NT2/D1 (cell line): ENCODE measurements around the gene CELF2.

Source experiments
- DNase-seq: peaks from one replicate; pipeline ENCODE4 v3.0.0-alpha.2; 2011; ENCODE audit warnings: low read depth, low spot score
- H3K27me3 ChIP-seq: 2 replicates; pipeline ENCODE4 v1.6.0; 2011; ENCODE audit warnings: mild to moderate bottlenecking; ENCODE audit not compliant: insufficient read length, insufficient read depth
- H3K36me3 ChIP-seq: 2 replicates; pipeline ENCODE4 v1.6.1; 2011; ENCODE audit warnings: mild to moderate bottlenecking, low read length, mixed read lengths; ENCODE audit not compliant: insufficient read depth, insufficient read length
- H3K4me1 ChIP-seq: 2 replicates; pipeline ENCODE4 v1.5.1; 2011; ENCODE audit not compliant: insufficient read depth, insufficient read length
- H3K4me3 ChIP-seq: 2 replicates; pipeline ENCODE4 v1.5.1; 2011; ENCODE audit warnings: low read depth; ENCODE audit not compliant: insufficient read length
- H3K9ac ChIP-seq: 2 replicates; pipeline ENCODE4 v1.6.0; 2011; ENCODE audit warnings: low read depth; ENCODE audit not compliant: insufficient read length
- H3K9me3 ChIP-seq: 2 replicates; pipeline ENCODE4 v1.5.1; 2011; ENCODE audit warnings: mild to moderate bottlenecking, low read length; ENCODE audit not compliant: insufficient read depth
- SUZ12 ChIP-seq: IDR thresholded peaks from 2 replicates; pipeline ENCODE4 v1.6.1; 2011; ENCODE audit not compliant: insufficient read length, insufficient read depth; ENCODE audit errors: extremely low read depth
- YY1 ChIP-seq: IDR thresholded peaks from 2 replicates; pipeline ENCODE4 v1.6.1; 2011; ENCODE audit not compliant: insufficient read length, insufficient read depth
- ZNF274 ChIP-seq: IDR thresholded peaks from 2 replicates; pipeline ENCODE4 v1.6.1; 2011; ENCODE audit warnings: mild to moderate bottlenecking, low read depth, low read length

Gene CELF2

DNA sequence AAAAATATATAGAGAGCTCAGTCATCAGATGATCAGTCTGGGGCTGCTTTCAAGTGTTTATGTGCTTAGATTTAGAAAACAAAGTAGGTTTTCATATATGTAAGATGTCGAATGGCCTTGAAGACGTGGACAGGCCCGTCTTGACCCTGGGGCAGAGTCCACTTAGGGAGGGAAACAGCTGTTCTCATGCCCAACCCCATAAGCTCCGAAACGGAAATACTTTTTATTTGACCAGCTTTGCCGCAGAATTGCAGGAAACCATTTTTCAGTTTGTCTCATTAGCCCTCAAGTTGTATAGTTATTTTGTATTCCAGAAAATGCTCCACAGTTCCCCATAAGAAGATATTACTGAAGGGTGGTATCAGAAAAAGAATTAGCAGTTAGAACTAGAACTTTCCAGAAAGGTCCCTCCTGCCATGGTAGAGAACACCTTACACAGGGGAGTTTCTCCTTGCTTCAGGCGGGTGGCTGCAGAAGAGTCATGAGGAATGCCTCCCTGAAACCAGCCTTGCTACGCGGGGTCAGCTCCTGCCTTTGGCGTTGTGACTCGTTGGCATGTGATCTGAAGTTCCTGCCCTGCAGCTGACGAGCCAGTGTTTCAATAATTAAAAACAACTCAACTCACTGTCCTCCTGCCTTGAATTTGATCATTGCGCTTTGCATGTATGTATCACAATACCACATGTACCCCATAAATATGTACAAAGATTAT, 192.7 kb downstream of the CELF2 start:
- TF ChIP-seq SUZ12: no peak
- no peak for TF ChIP-seq ZNF274
- H3K4me1 ChIP-seq: no peaks in the 10 kb centered on the region
- H3K36me3 ChIP-seq: no peaks in the 10 kb centered on the region
- H3K9me3 ChIP-seq: no peaks in the 10 kb centered on the region
- no peaks in the 10 kb centered on the region for H3K27me3 ChIP-seq
- no peak overlapping the region for H3K4me3 ChIP-seq
- no peak for DNase-seq
- H3K9ac ChIP-seq: no peak overlapping the region

DNA sequence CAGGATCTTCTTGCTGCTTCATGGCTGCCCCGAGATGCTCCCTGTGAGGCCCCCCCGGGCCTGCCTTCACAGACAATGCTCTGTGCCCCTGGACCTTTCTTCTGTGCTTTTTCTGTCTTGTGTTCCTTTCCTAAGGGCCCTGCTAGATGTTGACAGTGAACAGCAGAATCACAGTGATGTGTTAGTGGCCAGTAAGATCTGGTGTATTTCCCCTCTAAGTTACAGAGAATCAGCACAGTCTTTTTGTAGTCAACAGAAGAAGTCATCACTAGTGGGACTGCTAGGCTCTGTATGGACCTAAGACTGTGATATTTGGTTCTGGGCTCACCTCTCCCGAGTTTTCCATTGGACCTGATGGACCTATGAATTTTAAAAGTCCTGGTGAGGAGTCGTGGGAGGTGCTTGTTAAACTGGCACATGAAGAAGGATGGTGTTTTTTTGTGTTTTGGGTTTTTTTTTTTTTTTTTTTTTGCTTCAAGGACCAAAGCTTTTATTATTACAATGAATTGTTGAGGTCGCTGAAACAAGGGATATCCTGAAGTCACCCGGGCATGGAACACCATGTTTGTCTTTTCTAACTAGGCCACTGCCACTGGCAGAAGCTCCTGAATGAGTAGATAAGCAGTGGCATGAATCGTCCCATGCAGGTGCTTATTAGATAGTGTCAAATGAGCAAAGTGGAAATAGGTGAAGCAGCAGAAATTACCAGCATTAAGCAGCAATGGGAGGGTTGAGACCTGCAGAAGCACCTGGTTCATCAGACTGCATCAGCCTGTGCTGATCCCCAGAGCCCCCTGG, 194.8 kb downstream of the CELF2 start:
- Histone ChIP-seq H3K36me3 (no peaks in the 10 kb centered on the region), H3K9me3 (no peaks in the 10 kb centered on the region), H3K4me1 (no peaks in the 10 kb centered on the region), H3K9ac (no peak overlapping the region), H3K4me3 (no peak overlapping the region), H3K27me3 (no peaks in the 10 kb centered on the region)
- no peak for TF ChIP-seq YY1
- no peak for TF ChIP-seq SUZ12
- no peak for TF ChIP-seq ZNF274
- no peak for DNase-seq

DNA sequence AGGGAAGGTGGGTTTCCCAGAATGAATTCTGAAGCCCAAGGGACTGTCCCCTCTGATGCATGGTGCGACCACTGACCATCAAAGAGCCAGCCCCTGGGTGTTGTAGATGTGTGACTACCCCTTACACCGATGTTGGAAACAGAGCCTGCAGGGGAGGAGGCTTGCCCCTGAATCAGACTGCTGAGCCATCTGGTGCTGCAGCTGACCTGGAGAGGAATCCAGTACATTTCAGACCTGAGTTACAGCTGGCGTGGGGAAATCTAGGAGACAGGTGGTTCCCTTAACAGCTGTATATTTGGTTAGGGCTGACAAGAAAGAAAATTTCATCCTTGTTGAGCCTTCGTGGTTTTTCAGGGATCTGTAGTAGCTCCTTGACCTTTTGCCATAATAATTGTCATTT, 195.5 kb downstream of the CELF2 start:
- DNase-seq: no peak
- Histone ChIP-seq H3K4me3 (no peak overlapping the region), H3K9me3 (no peaks in the 10 kb centered on the region), H3K9ac (no peak overlapping the region), H3K36me3 (no peaks in the 10 kb centered on the region), H3K27me3 (no peaks in the 10 kb centered on the region), H3K4me1 (no peaks in the 10 kb centered on the region)
- TF ChIP-seq YY1 (no peak), SUZ12 (no peak), ZNF274 (no peak)

- TF ChIP-seq YY1: no peak
- no peak for TF ChIP-seq SUZ12
- TF ChIP-seq ZNF274: no peak
- H3K4me1 ChIP-seq: no peaks in the 10 kb centered on the region
- DNase-seq: no peak
- H3K27me3 ChIP-seq: no peaks in the 10 kb centered on the region
- no peak overlapping the region for H3K4me3 ChIP-seq
- H3K36me3 ChIP-seq: no peaks in the 10 kb centered on the region
- no peak overlapping the region for H3K9ac ChIP-seq
- H3K9me3 ChIP-seq: no peaks in the 10 kb centered on the region
These were observed 196.7 kb downstream of the CELF2 start for GRCh38 chr10:11214407-11214806.

- Histone ChIP-seq H3K27me3 (no peaks in the 10 kb centered on the region), H3K9ac (no peak overlapping the region), H3K9me3 (no peaks in the 10 kb centered on the region), H3K36me3 (no peaks in the 10 kb centered on the region), H3K4me3 (no peak overlapping the region), H3K4me1 (no peaks in the 10 kb centered on the region)
- TF ChIP-seq SUZ12 (no peak), YY1 (no peak), ZNF274 (no peak)
- no peak for DNase-seq
These were observed 197.8 kb downstream of the CELF2 start for GRCh38 chr10:11215471-11215870.

DNA sequence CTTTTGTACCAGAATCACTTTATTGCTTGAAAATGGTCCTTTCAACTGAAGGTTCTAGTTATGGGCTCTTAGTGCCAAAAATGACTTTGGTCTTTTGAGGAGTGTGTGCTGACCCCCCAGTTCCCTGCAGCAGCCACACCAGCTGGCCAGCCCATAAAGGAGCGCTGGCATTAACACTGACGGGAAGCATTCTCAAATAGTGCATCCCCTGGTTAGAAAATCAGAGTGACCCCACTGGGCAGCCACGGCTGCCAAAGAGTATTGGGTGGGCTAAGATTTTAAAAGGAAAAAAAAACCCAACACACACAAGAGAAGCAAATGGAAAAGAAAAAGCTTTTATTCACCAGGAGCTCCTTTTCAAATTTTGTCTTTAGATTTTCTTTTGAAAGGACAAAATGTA, 199.8 kb downstream of the CELF2 start:
- H3K27me3 ChIP-seq: no peaks in the 10 kb centered on the region
- H3K9ac ChIP-seq: no peak overlapping the region
- TF ChIP-seq SUZ12 (no peak), ZNF274 (no peak), YY1 (no peak)
- no peaks in the 10 kb centered on the region for H3K4me1 ChIP-seq
- no peaks in the 10 kb centered on the region for H3K36me3 ChIP-seq
- no peaks in the 10 kb centered on the region for H3K9me3 ChIP-seq
- no peak overlapping the region for H3K4me3 ChIP-seq
- DNase-seq: no peak

DNA sequence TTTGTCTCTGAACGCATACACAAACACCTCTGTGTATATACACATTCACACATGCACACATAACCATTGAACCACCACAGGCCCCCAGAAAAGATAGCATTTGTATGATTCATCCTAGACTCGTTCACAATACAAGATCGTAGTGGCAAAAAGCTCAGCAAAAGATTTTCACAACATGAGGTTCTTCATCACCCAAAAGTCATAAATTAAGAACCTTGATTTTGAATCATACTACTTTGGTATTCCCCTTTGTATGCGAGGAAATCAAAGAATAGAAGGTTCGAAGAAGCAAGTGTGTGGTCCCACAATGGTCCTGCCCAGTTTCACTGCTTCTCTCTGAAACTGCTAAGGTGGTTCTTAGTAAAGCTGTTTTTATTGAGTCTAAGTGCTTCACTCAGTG, 200.7 kb downstream of the CELF2 start:
- no peaks in the 10 kb centered on the region for H3K36me3 ChIP-seq
- TF ChIP-seq ZNF274: no peak
- no peak for TF ChIP-seq SUZ12
- no peaks in the 10 kb centered on the region for H3K4me1 ChIP-seq
- H3K9ac ChIP-seq: no peak overlapping the region
- H3K27me3 ChIP-seq: no peaks in the 10 kb centered on the region
- no peak for DNase-seq
- H3K4me3 ChIP-seq: no peak overlapping the region
- no peaks in the 10 kb centered on the region for H3K9me3 ChIP-seq
